Measurements from ENCODE around the gene TCF4.
A peak's percentile ranks its signal among the peaks of the same experiment; 100 is the strongest.

Gene TCF4

GRCh38 chr18:55433648-55434047 is 154.3 kb downstream of the TCF4 start:
- H3K14ac ChIP-seq (ENCODE audit: low read length): no peak overlapping the region
- H3K4me2 ChIP-seq (ENCODE audit: low read length): no peak overlapping the region
- no peaks in the 10 kb centered on the region for H3K79me2 ChIP-seq (ENCODE audit: control insufficient read depth, insufficient read depth, low read length, poor library complexity)
- no peak overlapping the region for H2BK120ac ChIP-seq (ENCODE audit: insufficient read depth, low read length, poor library complexity)
- H2BK12ac ChIP-seq (ENCODE audit: low read length): no peak overlapping the region
- H4K91ac ChIP-seq (ENCODE audit: low read depth, low read length): no peak overlapping the region
- H3K79me1 ChIP-seq (ENCODE audit: low read length): no peaks in the 10 kb centered on the region
- H4K8ac ChIP-seq (ENCODE audit: low read depth, low read length): no peak overlapping the region
- no peak overlapping the region for H2AK5ac ChIP-seq (ENCODE audit: low read length)
- no peak overlapping the region for H3K4ac ChIP-seq (ENCODE audit: low read depth, low read length)
- no peaks in the 10 kb centered on the region for H3K27me3 ChIP-seq (ENCODE audit: insufficient read depth, low read length)
- no peak overlapping the region for H3K4me3 ChIP-seq (ENCODE audit: low read depth, low read length)
- no peak overlapping the region for H2BK5ac ChIP-seq (ENCODE audit: low read depth, low read length, poor library complexity)
- H3K9me3 ChIP-seq (ENCODE audit: insufficient read depth, low read depth, low read length): no peaks in the 10 kb centered on the region
- H3K9ac ChIP-seq (ENCODE audit: low read length): no peak overlapping the region
- no peak overlapping the region for H4K12ac ChIP-seq (ENCODE audit: low read depth, low read length)
- no peak for DNase-seq
- no CpG with 5 or more reads among the region's 5 CpGs for WGBS (ENCODE audit: extremely low coverage, insufficient coverage, insufficient read length)
- no peak overlapping the region for H3K27ac ChIP-seq (ENCODE audit: low read depth, low read length)
- H3K18ac ChIP-seq (ENCODE audit: low read length): no peak overlapping the region
- no peak overlapping the region for H2AFZ ChIP-seq (ENCODE audit: insufficient read depth, low read length, poor library complexity)
- peaks cover 0 to 1% of the 10 kb centered on the region in 2 experiments for H3K36me3 ChIP-seq (ENCODE audit: control insufficient read depth in 1 of 2, insufficient read depth in 2 of 2, low read length in 2 of 2)
- no peak overlapping the region for H3K23ac ChIP-seq (ENCODE audit: low read length)
- H3K4me1 ChIP-seq (ENCODE audit: control insufficient read depth in 1 of 2, insufficient read depth in 2 of 2, low read length in 2 of 2): peaks cover 0 to 10% of the 10 kb centered on the region in 2 experiments

GRCh38 chr18:55433140-55433539 is 154.9 kb downstream of the TCF4 start:
- no peak for DNase-seq
- no CpG with 5 or more reads among the region's 2 CpGs for WGBS (ENCODE audit: extremely low coverage, insufficient coverage, insufficient read length)
- Histone ChIP-seq H3K4me1 (ENCODE audit: control insufficient read depth in 1 of 2, insufficient read depth in 2 of 2, low read length in 2 of 2) (peaks cover 0 to 10% of the 10 kb centered on the region in 2 experiments), H3K9me3 (ENCODE audit: insufficient read depth, low read depth, low read length) (no peaks in the 10 kb centered on the region), H2BK12ac (ENCODE audit: low read length) (no peak overlapping the region), H2BK120ac (ENCODE audit: insufficient read depth, low read length, poor library complexity) (no peak overlapping the region), H3K4me2 (ENCODE audit: low read length) (no peak overlapping the region), H2BK5ac (ENCODE audit: low read depth, low read length, poor library complexity) (no peak overlapping the region), H3K18ac (ENCODE audit: low read length) (no peak overlapping the region), H3K23ac (ENCODE audit: low read length) (no peak overlapping the region), H3K27me3 (ENCODE audit: insufficient read depth, low read length) (no peaks in the 10 kb centered on the region), H2AFZ (ENCODE audit: insufficient read depth, low read length, poor library complexity) (no peak overlapping the region), H3K4ac (ENCODE audit: low read depth, low read length) (no peak overlapping the region), H4K91ac (ENCODE audit: low read depth, low read length) (no peak overlapping the region), H3K79me2 (ENCODE audit: control insufficient read depth, insufficient read depth, low read length, poor library complexity) (no peaks in the 10 kb centered on the region), H4K8ac (ENCODE audit: low read depth, low read length) (no peak overlapping the region), H4K12ac (ENCODE audit: low read depth, low read length) (no peak overlapping the region), H3K27ac (ENCODE audit: low read depth, low read length) (no peak overlapping the region), H2AK5ac (ENCODE audit: low read length) (no peak overlapping the region), H3K36me3 (ENCODE audit: control insufficient read depth in 1 of 2, insufficient read depth in 2 of 2, low read length in 2 of 2) (peaks cover 0 to 1% of the 10 kb centered on the region in 2 experiments), H3K9ac (ENCODE audit: low read length) (no peak overlapping the region), H3K79me1 (ENCODE audit: low read length) (no peaks in the 10 kb centered on the region), H3K14ac (ENCODE audit: low read length) (no peak overlapping the region), H3K4me3 (ENCODE audit: low read depth, low read length) (no peak overlapping the region)

- Histone ChIP-seq H2BK120ac (ENCODE audit: insufficient read depth, low read length, poor library complexity) (no peak overlapping the region), H2BK12ac (ENCODE audit: low read length) (no peak overlapping the region), H3K4me3 (ENCODE audit: low read depth, low read length) (no peak overlapping the region), H4K12ac (ENCODE audit: low read depth, low read length) (no peak overlapping the region), H4K8ac (ENCODE audit: low read depth, low read length) (no peak overlapping the region), H2BK5ac (ENCODE audit: low read depth, low read length, poor library complexity) (no peak overlapping the region), H3K4ac (ENCODE audit: low read depth, low read length) (no peak overlapping the region), H4K91ac (ENCODE audit: low read depth, low read length) (no peak overlapping the region), H3K9me3 (ENCODE audit: insufficient read depth, low read depth, low read length) (no peaks in the 10 kb centered on the region), H3K9ac (ENCODE audit: low read length) (no peak overlapping the region), H3K14ac (ENCODE audit: low read length) (no peak overlapping the region), H3K79me2 (ENCODE audit: control insufficient read depth, insufficient read depth, low read length, poor library complexity) (no peaks in the 10 kb centered on the region), H3K27me3 (ENCODE audit: insufficient read depth, low read length) (no peaks in the 10 kb centered on the region), H3K23ac (ENCODE audit: low read length) (no peak overlapping the region), H3K27ac (ENCODE audit: low read depth, low read length) (no peak overlapping the region), H3K79me1 (ENCODE audit: low read length) (no peaks in the 10 kb centered on the region), H3K36me3 (ENCODE audit: control insufficient read depth in 1 of 2, insufficient read depth in 2 of 2, low read length in 2 of 2) (peaks cover 0 to 1% of the 10 kb centered on the region in 2 experiments), H3K4me2 (ENCODE audit: low read length) (no peak overlapping the region), H3K4me1 (ENCODE audit: control insufficient read depth in 1 of 2, insufficient read depth in 2 of 2, low read length in 2 of 2) (peaks cover 0 to 10% of the 10 kb centered on the region in 2 experiments), H2AK5ac (ENCODE audit: low read length) (no peak overlapping the region), H3K18ac (ENCODE audit: low read length) (no peak overlapping the region), H2AFZ (ENCODE audit: insufficient read depth, low read length, poor library complexity) (no peak overlapping the region)
- no CpG with 5 or more reads among the region's 3 CpGs for WGBS (ENCODE audit: extremely low coverage, insufficient coverage, insufficient read length)
- no peak for DNase-seq
These were observed 155.5 kb downstream of the TCF4 start for GRCh38 chr18:55432307-55433040.

- WGBS (ENCODE audit: extremely low coverage, insufficient coverage, insufficient read length): no CpG with 5 or more reads among the region's 2 CpGs
- DNase-seq: no peak
These were observed 158.0 kb downstream of the TCF4 start for GRCh38 chr18:55430026-55430425.

More at GRCh38 chr18:55430026-55430425, 158.0 kb downstream of the TCF4 start:
- Histone ChIP-seq H3K18ac (ENCODE audit: low read length) (peak overlapping the region; percentile 35), H3K27me3 (ENCODE audit: insufficient read depth, low read length) (no peaks in the 10 kb centered on the region), H3K4me1 (ENCODE audit: control insufficient read depth in 1 of 2, insufficient read depth in 2 of 2, low read length in 2 of 2) (peaks cover 0 to 10% of the 10 kb centered on the region in 2 experiments), H3K79me2 (ENCODE audit: control insufficient read depth, insufficient read depth, low read length, poor library complexity) (no peaks in the 10 kb centered on the region), H2AFZ (ENCODE audit: insufficient read depth, low read length, poor library complexity) (no peak overlapping the region), H3K9me3 (ENCODE audit: insufficient read depth, low read depth, low read length) (no peaks in the 10 kb centered on the region), H3K79me1 (ENCODE audit: low read length) (no peaks in the 10 kb centered on the region), H3K9ac (ENCODE audit: low read length) (no peak overlapping the region), H3K27ac (ENCODE audit: low read depth, low read length) (no peak overlapping the region), H3K4me2 (ENCODE audit: low read length) (no peak overlapping the region), H3K4me3 (ENCODE audit: low read depth, low read length) (no peak overlapping the region), H3K36me3 (ENCODE audit: control insufficient read depth in 1 of 2, insufficient read depth in 2 of 2, low read length in 2 of 2) (peaks cover 0 to 1% of the 10 kb centered on the region in 2 experiments), H2BK120ac (ENCODE audit: insufficient read depth, low read length, poor library complexity) (no peak overlapping the region), H3K4ac (ENCODE audit: low read depth, low read length) (no peak overlapping the region), H2BK12ac (ENCODE audit: low read length) (no peak overlapping the region), H4K8ac (ENCODE audit: low read depth, low read length) (no peak overlapping the region), H4K91ac (ENCODE audit: low read depth, low read length) (no peak overlapping the region), H2BK5ac (ENCODE audit: low read depth, low read length, poor library complexity) (no peak overlapping the region), H3K14ac (ENCODE audit: low read length) (no peak overlapping the region), H3K23ac (ENCODE audit: low read length) (no peak overlapping the region), H4K12ac (ENCODE audit: low read depth, low read length) (no peak overlapping the region), H2AK5ac (ENCODE audit: low read length) (no peak overlapping the region)

Measured in trophoblast cell (in vitro differentiated cells and primary cell).